OCI-LY7 (cell line): ENCODE measurements around the gene KAT14. TPM values are rescaled to one million over a fixed set of nuclear protein-coding genes. Genes with fewer than 3 reads are reported as not detected.
"Not testable (repeated sequence)": the region's sequence is repeated elsewhere in the genome, so short reads cannot be mapped to it uniquely, and the experiment has no call there.

Source experiments
- BruUV-seq: library from RNA; stranded (reverse); fragments of 400-500 nt; replicated peaks from 2 replicates; lab custom pipeline; 2021; lab: Mats Ljungman, UMichigan
- CTCF ChIA-PET: fragments of 300-600 bp; sonication (Branson Sonifier 250); formaldehyde crosslinking; loops from one replicate; lab custom pipeline; 2022; ENCODE audit warnings: antibody characterized with exemption; ENCODE audit not compliant: unreplicated experiment; lab: Charles Lee
- POLR2A ChIA-PET: fragments of 300-600 bp; sonication (Branson Sonifier 250); formaldehyde crosslinking; loops from one replicate; lab custom pipeline; 2022; ENCODE audit warnings: antibody characterized with exemption; lab: Charles Lee
- DNase-seq: peaks from one replicate; pipeline ENCODE4 v3.0.0-alpha.2; 2015; ENCODE audit warnings: low spot score
- H2AFZ ChIP-seq: fragments of 200-600 bp; sonication (generic), shearing (Covaris generic); 2 replicates; pipeline ENCODE4 v1.6.1; 2014; ENCODE audit warnings: mild to moderate bottlenecking, antibody characterized with exemption, low read length, moderate library complexity
- H3K27ac ChIP-seq: fragments of 200-600 bp; sonication (generic); 2 replicates; pipeline ENCODE4 v1.5.1; 2014; ENCODE audit warnings: mixed run types, low read depth, mild to moderate bottlenecking, moderate library complexity, low read length, inconsistent platforms; ENCODE audit not compliant: poor library complexity, severe bottlenecking
- H3K36me3 ChIP-seq: fragments of 200-600 bp; sonication (generic); 2 replicates; pipeline ENCODE4 v1.6.1; 2014; ENCODE audit warnings: mild to moderate bottlenecking, antibody characterized with exemption, low read length, moderate library complexity, mixed read lengths; ENCODE audit not compliant: insufficient read depth
- H3K4me1 ChIP-seq: fragments of 200-600 bp; sonication (generic); 2 replicates; pipeline ENCODE4 v1.5.1; 2014; ENCODE audit warnings: mild to moderate bottlenecking, low read length; ENCODE audit not compliant: insufficient read depth, poor library complexity, severe bottlenecking
- H3K4me2 ChIP-seq: fragments of 200-600 bp; sonication (generic); 2 replicates; pipeline ENCODE4 v1.6.1; 2014; ENCODE audit warnings: mild to moderate bottlenecking, low read length
- H3K4me3 ChIP-seq: fragments of 200-600 bp; sonication (generic); 2 replicates; pipeline ENCODE4 v1.5.1; 2014; ENCODE audit warnings: mild to moderate bottlenecking, low read depth, low read length; ENCODE audit not compliant: poor library complexity, severe bottlenecking
- H3K79me2 ChIP-seq: fragments of 200-600 bp; sonication (generic); 2 replicates; pipeline ENCODE4 v1.6.1; 2016; ENCODE audit warnings: low read depth, mild to moderate bottlenecking, low read length, moderate library complexity, mixed read lengths; ENCODE audit not compliant: insufficient read depth
- H3K9me2 ChIP-seq: fragments of 200-600 bp; sonication (generic); 2 replicates; pipeline ENCODE4 v1.6.1; 2016; ENCODE audit warnings: mild to moderate bottlenecking, low read length, mixed read lengths; ENCODE audit not compliant: insufficient read depth
- H3K9me3 ChIP-seq: fragments of 200-600 bp; sonication (generic); 2 replicates; pipeline ENCODE4 v1.6.1; 2014; ENCODE audit warnings: mild to moderate bottlenecking, mixed run types, low read length, mixed read lengths
- H4K20me1 ChIP-seq: fragments of 200-600 bp; sonication (generic); 2 replicates; pipeline ENCODE4 v1.6.1; 2014; ENCODE audit warnings: mild to moderate bottlenecking, antibody characterized with exemption, low read length, moderate library complexity, mixed read lengths; ENCODE audit not compliant: insufficient read depth
- EZH2phosphoT487 ChIP-seq: fragments of 200-600 bp; sonication (generic); IDR thresholded peaks from 2 replicates; pipeline ENCODE4 v1.6.1; 2018; ENCODE audit warnings: low read depth, borderline replicate concordance, mild to moderate bottlenecking, mixed run types, antibody characterized with exemption, low read length, moderate library complexity, mixed read lengths
- intact Hi-C: fragments of 100-400 bp; cut with micrococcal nuclease; formaldehyde crosslinking; loops from one replicate; pipeline ENCODE4 v1.10.0; 2022; ENCODE audit not compliant: unreplicated experiment
- total RNA-seq, 2 experiments: library from RNA; depleted of rRNA in 1 of 2; stranded (reverse); fragments of >200 nt in 1 of 2; shearing (Covaris generic) in 1 of 2; gene quantifications; 2 replicates each; pipeline ENCODE4 v1.2.3, GENCODE V29; 2014 to 2022
- TF ChIP-seq, protein P1 (sequence below): fragments of 200-600 bp; sonication (generic); conservative IDR thresholded peaks from 2 replicates; pipeline ENCODE4 v1.5.1; 2014; ENCODE audit warnings: mild to moderate bottlenecking, antibody characterized with exemption, low read length, moderate library complexity, mixed read lengths

KAT14 gene
- total RNA-seq, 2 experiments from 2014 or later: 13.1 to 19.6 TPM

- Histone ChIP-seq H3K9me2 (no peaks in the 10 kb centered on the region), H3K36me3 (peaks cover 36% of the 10 kb centered on the region; the same call in 1 of the 2 replicates), H3K27ac (no peak overlapping the region), H3K9me3 (no peaks in the 10 kb centered on the region), H4K20me1 (no peaks in the 10 kb centered on the region), H3K4me2 (no peak overlapping the region), H3K4me1 (no peaks in the 10 kb centered on the region), H3K4me3 (no peak overlapping the region), H2AFZ (no peak overlapping the region), H3K79me2 (no peaks in the 10 kb centered on the region)
- BruUV-seq: no TSS peak
- CTCF ChIA-PET: no interaction called here
- POLR2A ChIA-PET: interaction anchor here (0.6 to 1.1 kb wide), 2 partner anchors 27 to 174 kb away, joined by 4 read pairs; no protein-coding TSS in a partner anchor
- TF ChIP-seq EZH2phosphoT487: no peak
- TF ChIP-seq, protein P1, sequence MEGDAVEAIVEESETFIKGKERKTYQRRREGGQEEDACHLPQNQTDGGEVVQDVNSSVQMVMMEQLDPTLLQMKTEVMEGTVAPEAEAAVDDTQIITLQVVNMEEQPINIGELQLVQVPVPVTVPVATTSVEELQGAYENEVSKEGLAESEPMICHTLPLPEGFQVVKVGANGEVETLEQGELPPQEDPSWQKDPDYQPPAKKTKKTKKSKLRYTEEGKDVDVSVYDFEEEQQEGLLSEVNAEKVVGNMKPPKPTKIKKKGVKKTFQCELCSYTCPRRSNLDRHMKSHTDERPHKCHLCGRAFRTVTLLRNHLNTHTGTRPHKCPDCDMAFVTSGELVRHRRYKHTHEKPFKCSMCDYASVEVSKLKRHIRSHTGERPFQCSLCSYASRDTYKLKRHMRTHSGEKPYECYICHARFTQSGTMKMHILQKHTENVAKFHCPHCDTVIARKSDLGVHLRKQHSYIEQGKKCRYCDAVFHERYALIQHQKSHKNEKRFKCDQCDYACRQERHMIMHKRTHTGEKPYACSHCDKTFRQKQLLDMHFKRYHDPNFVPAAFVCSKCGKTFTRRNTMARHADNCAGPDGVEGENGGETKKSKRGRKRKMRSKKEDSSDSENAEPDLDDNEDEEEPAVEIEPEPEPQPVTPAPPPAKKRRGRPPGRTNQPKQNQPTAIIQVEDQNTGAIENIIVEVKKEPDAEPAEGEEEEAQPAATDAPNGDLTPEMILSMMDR: no peak
- intact Hi-C loops: no loop called here
- DNase-seq: no peak
These were observed 53.6 kb downstream of the KAT14 start for GRCh38 chr20:18191306-18191705.

- not testable (repeated sequence) for H3K4me1 ChIP-seq, H3K4me2 ChIP-seq
These were observed 56.8 kb downstream of the KAT14 start for GRCh38 chr20:18194461-18194860.

DNA sequence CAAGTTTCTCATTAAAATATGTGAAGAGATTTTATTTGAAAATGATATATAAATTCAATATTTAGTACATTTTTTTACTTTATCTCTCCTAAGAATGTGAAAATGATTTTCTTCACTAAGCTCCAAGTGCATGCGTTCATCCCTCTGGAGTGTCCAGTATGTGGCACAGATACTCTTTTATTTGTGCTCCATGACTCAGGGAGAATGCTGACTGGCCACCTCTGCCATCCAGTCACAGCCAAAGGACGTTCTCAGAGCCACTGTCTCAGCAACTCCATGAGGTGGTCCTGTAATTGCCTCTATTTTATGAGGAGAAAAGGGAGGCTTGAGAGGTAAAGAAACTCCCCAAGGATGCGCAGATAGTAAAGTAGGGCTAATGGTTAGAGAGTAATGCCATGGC is 58.3 kb downstream of the KAT14 start:
- Histone ChIP-seq H3K9me2 (no peaks in the 10 kb centered on the region), H2AFZ (no peak overlapping the region), H3K27ac (no peak overlapping the region), H4K20me1 (no peaks in the 10 kb centered on the region), H3K4me1 (no peaks in the 10 kb centered on the region), H3K36me3 (no peaks in the 10 kb centered on the region), H3K4me3 (no peak overlapping the region), H3K4me2 (no peak overlapping the region), H3K79me2 (no peaks in the 10 kb centered on the region), H3K9me3 (no peaks in the 10 kb centered on the region)
- BruUV-seq: no TSS peak
- TF ChIP-seq EZH2phosphoT487: no peak
- TF ChIP-seq, protein P1: no peak
- ChIA-PET POLR2A (no interaction called here), CTCF (no interaction called here)
- intact Hi-C loops: no loop called here
- no peak for DNase-seq

More at GRCh38 chr20:18194461-18194860, 56.8 kb downstream of the KAT14 start:
- H4K20me1 ChIP-seq, H2AFZ ChIP-seq, H3K9me2 ChIP-seq, intact Hi-C loops, CTCF ChIA-PET, POLR2A ChIA-PET, BruUV-seq, H3K9me3 ChIP-seq, H3K79me2 ChIP-seq, H3K36me3 ChIP-seq, H3K27ac ChIP-seq, H3K4me3 ChIP-seq, DNase-seq: not testable (repeated sequence)
